Renal pelvis (tissue), 4 donors: ENCODE results near the gene SSPN. TPM values are rescaled to one million over a fixed set of nuclear protein-coding genes. Genes with fewer than 3 reads are reported as not detected.
A peak's percentile ranks its signal among the peaks of the same experiment; 100 is the strongest.
"Not testable (repeated sequence)": the region's sequence is repeated elsewhere in the genome, so short reads cannot be mapped to it uniquely, and the experiment has no call there.

ENCODE experiments used
- DNase-seq: peaks from one replicate; pipeline ENCODE4 v3.0.0-alpha.2; 2013
- polyA plus RNA-seq, 3 donors: library from polyadenylated mRNA; unstranded; fragments of 120-200 nt; gene quantifications; one replicate each; pipeline ENCODE4 v1.2.1, GENCODE V29; 2013; ENCODE audit not compliant: insufficient read length in 3 of 3

Gene SSPN
- polyA plus RNA-seq, 3 donors = 13.4 to 18.0 (median 14.3) TPM

DNA sequence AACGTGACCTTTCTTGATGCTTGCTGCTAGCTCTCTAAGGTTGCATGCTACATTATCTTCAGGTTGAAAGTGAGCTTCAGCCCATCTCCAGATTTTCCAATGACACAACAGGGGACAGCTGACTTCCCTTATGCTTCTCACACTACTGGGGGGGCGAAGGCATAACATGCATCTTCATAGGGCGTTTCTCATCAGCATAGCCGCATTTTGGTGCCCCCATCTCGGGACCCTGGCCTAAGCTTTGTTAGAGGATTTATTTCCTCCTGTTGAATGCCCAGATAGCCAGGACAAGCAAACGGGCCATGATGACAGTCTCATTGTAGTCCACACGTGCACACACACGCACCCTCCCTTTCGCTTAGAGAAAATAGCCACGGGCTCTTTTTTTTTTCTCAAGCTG is 30.7 kb downstream of the SSPN start:
- no peak for DNase-seq

DNA sequence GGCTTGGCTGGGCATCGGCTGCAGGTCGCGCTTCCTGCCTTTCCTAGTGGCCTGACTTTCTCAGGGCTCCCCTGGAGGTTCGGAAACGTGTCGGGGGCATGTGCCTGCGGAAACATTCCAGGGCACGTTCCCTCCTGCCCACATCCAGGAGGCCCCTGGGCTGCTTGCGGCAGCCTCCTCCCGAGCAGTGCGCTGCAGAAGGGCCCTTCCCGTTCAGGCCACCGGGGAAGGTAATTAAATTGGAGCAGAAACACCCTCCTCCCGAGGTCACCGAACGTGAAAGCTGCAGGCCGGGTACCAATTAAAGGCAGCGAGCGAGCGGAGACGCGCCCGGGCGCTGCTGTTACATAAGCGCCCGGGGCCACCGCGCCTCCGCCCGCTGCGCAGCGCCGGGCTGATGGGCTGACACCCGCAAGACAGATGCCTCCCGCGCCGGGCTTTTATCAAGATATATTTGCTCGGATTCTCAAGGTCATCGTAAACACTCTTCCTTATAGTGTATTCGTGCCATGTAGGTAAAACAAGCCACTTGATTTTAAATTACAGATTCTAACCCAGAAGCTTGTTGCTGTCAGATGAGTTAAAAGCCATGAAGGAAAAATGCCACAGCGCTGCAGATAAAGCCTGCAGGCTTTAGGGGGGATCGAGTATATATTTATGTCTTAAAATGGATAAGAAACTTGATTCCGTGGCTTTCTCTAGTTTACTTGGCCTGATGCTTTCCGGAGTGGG is 31.4 kb downstream of the SSPN start:
- no peak for DNase-seq

DNA sequence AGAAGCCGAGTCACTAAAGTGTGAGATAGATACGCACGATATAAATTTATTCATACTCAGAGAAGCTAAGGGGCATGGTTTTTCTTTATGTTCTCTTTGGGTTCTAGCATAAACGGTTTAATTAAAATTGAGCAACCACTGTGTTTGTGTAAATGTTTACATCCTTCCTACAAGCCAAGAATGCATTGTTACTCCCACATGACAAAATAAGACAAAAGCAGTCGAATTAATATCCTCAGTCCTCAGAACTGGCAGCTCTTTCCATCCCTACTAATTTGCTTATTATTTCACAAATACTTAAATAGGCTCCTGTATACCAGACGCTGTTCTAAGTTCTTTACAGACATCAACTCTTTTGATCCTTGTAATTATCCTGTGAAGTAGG is 32.0 kb downstream of the SSPN start:
- no peak for DNase-seq

DNA sequence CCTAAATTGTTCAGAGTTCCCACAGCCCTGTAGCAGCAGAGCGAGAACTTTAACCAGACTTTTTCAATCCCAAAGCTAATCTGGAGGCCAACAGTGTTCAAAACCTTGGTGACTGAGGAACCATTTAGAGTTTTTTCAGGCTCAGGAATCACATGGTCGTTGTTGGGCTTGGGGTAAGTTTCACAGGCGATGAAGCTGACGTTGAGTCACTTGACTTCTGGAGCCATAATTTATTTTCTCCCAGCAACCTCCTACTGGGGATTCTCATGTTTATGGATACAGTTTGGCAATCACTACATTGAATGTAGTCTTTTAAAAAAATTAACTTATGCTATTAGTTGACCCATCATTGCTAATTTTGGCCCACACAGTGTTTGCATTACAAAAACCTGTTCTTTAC is 34.5 kb downstream of the SSPN start:
- no peak for DNase-seq

DNA sequence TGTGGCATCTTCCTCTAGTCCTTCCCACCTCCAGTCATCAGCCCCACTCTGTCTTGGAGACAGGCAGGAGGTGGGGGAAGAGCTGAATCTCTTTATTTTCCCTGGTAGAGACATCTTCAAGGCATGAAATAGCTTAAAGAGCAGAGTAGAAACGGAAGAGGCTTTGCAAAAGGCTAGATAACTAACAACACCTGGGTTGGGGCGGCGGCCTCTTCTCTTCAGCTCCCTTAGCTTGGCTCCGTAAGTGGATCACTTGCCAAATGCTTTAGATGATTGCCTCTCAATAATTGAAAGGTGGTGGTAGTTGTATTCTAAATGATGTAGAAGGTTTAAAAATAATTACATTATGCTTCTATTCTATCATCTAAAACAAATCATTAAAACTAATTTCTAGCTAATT is 36.1 kb downstream of the SSPN start:
- DNase-seq = no peak

DNA sequence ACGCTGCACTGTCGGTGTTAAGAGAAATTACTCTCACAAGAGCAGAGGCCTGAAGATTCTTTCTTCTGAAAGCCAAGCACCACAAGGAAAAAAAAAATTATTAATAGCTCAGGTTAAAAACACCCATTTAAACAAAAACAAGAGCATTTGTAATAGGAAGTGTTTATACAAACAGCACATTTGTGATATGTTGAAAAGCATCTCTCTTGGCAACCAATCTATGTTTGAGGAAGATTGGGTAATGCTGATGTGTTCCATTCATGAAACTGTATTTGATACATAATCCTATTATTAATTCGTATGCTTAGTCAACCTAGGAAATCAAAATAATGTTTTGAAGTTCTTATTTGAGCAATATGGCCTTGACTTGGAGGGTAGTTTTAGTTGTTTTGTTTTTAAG is 36.5 kb downstream of the SSPN start:
- no peak for DNase-seq

DNA sequence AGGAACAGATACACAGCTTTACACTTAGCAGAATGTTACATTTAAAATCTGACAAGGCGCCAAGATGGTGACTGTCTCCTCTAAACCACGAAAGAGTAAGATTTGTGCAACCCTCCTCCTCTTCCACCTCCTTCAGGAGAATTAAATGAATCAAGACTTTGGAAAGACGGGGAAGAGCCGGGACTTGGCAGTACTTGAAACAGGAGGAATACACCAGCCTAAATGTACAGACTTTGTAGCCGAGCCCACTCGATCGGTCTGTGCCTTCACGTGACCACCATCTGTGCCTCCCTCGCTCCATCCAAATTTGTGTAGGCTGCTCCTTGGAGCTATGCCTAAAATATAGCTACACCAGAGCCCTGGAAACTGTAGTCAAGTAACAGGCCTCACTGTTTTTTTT is 38.3 kb downstream of the SSPN start:
- DNase-seq = no peak

DNA sequence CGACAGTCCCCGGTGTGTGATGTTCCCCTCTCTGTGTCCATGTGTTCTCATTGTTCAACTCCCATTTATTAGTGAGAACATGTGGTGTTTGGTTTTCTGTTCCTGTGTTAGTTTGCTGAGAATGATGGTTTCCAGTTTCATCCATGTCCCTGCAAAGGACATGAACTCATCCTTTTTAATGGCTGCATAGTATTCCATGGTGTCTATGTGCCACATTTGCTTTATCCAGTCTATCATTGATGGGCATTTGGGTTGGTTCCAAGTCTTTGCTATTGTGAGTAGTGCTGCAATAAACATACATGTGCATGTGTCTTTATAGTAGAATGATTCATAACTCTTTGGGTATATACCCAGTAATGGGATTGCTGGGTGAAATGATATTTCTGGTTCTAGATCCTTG is 40.1 kb downstream of the SSPN start:
- not testable (repeated sequence) for DNase-seq

DNA sequence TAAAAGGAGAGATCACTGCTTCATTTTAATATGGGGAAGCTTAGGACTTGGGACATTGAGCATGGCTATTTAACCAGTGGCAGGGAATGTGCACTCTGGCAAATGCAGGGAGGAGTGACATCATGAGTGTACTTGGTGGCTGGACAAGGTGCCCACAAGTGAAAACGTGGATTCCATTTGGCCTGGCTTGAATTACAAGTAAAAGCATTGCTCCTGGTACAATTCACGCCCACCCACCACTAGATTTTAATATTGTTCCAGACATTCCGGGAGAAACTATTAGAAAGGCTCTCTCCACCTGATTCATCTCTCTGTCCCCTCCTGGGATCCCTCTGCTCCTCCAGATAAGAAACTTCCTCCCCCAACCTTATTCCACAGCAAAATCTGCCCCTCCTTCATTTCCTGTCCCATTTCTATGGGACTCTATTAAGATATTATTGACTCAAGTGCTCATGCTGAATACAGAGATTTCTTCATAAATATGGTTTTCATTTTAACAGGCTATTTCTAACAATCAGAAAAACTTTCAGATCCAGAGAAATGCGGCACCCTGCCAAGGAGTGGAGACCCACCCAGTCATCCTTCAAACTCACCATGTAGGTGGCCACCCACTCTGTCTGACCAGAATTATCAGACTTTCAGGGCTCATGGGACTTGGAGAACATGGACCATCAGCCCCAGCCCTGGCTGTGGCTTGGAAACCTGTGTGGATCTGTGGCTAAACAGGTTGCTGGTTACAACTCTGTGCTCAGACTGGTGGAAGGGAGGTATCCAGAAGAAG is 43.2 kb downstream of the SSPN start:
- DNase-seq = no peak

DNA sequence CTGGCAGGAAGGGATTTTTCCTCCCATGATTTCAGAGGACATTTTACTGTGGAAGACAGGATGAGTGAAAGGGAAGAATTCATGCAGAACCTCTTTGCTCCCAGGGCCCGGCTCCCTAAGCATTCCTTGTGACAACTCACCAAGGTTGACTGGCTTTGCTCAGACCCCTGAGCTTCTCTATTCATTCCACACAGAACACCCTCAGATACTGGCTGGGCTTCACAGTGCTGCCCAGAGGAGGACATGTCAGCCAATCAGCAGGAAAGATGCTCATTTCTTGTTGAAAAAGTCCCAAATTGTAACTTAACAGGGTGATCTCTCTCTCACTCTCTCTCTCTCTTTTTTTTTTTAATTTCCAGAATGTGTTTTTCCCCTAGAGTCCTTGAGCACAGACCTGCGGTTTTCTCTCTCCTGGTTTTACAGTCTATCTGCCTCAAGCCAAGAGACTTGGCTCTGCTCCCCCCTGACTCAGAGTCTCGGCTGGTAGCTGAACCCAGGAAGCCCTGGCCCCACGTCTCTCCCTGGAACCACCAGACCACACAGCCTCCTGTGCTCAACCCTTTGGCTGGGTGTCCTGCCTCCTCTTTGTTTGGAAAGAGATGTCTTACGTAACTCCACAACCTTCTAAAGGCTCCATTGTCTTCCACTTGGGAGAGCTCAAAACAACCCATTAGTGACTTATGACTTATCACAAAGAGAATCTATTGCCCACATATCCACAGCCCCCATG is 43.9 kb downstream of the SSPN start:
- peak; percentile 30 for DNase-seq

DNA sequence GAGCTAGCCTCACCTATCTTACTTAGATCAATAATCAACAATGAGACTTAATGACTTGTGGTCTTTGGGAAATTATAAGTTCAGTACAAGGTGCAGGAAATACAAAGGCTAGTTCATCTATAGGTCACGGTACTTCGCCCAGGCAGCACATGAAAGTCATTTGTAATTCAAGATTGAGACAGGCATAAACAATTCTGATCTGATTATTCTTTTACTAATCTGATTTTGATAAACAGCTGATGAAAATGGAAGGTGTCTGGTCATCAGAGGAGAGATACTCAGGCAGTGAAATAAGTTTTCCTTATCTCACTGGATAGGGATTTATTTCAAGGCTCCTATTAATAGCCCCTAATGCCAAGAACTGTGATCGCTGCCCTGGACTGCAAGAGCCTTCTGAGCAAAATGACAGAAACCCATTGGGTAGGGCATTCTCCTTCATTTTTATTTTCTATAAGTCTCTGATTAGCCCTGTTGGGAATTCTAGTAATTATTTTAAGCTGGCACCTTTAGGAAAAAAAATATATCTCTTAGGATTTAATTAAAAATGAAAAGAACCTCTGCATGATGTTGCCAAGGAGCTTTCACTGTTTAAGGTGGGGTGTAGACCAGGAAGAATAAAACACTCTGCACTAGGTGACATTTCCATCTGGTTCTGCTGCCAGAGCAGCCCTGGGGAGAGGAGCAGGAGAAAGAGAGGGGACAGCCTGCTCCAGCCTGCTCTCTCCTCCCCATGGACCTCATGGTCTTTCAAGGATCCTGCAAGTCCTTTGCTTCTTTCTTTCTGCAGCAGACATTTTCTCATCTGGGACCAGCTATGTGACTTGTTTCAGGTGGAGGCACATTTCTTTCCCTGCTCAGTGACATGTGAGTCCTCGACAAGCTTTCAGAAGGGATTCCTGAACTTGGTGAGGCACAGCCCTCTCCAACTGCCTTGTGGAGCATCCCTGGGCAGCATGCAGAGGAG is 44.8 kb downstream of the SSPN start:
- no peak for DNase-seq

DNA sequence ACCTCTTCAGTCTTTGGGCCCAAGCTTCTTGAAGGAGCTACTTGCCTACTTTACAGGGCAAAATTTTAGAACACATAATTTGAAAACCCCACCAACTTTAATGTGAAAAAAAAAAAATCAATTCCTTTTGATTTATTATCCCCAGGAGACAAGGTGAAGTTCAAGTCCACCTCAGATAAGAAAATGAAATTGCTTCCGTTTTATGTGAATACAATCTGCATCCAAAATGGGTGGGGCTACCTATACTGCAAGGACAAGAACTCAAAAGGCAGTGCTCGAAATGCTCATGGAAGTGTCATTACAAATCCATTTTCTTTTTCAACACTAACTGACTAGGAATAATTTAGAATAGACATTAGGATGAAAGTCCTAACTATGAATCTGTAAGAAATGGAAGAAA is 45.7 kb downstream of the SSPN start:
- no peak for DNase-seq

DNA sequence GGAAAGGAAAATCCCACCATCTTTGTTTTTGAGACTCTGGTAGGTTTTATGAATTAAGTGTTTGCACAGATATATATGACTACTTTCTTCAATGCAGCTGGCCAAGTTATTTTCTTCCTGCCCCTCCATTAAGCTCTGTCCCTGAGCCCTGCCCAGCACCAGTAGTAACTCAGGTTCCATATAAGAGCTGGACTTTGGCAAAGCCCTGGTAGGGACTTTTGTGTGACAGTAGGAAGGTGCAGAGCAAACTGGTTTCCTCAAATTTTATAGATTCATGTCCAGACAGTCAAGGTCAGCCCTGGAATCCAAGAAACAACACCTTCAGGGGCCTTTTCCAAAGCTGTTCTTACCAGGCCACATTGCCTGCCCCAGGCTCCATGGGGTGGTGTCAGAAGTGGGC is 47.3 kb downstream of the SSPN start:
- DNase-seq = no peak

DNA sequence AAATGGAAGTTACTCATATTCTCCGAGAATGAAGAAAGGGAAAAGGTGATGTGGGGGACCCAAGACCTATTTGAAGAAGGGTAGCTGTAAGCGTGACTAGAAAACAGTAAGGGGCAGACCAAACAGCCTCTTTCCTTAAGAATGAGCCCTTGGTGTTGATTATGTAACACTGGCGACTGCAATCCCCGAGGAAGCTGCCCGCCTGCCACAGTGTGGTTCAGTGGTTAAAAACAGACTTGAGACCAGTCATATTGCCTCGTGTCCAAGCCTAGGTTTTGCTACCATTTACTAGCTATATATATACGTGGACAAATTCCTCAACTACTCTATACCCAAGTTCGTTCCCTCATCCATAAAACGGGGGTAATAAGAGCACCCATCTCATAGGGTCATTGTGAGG is 49.1 kb downstream of the SSPN start:
- no peak for DNase-seq

DNA sequence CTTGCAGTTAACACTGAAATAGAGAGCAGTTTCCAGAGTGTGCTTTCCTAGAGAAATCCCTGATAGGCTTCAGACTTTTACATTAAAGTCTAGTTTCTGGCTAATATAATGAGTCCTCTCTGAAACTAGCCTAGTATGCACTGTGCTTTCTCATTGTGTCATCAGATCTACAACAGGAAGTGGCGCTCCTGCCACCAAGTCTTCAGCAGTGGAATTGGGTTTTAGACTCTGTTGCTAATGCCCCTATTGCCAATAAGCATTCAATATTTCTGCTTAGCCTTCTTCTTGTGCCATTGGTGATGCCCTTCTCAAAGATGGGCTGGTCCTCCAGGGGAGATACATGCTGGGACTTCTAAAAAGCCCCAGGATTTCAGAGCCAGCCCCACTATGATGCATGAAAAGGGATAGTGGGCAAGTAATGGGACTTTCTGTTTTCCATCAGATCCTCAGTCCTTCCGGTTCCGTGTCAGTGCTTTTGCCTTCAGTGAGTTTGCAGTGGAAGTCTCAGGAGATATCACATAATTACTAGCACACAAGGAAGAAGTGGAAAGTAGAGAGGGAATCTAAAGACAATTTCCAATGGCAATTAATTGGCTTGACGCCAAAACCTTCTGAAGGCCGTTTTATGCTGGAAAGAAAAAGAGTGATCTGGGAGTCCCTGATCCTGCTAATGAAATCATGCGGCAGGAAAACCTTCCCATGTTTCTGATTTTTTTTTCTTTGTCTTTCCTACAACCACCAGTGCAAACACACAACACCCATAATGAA is 50.0 kb downstream of the SSPN start:
- DNase-seq = no peak

DNA sequence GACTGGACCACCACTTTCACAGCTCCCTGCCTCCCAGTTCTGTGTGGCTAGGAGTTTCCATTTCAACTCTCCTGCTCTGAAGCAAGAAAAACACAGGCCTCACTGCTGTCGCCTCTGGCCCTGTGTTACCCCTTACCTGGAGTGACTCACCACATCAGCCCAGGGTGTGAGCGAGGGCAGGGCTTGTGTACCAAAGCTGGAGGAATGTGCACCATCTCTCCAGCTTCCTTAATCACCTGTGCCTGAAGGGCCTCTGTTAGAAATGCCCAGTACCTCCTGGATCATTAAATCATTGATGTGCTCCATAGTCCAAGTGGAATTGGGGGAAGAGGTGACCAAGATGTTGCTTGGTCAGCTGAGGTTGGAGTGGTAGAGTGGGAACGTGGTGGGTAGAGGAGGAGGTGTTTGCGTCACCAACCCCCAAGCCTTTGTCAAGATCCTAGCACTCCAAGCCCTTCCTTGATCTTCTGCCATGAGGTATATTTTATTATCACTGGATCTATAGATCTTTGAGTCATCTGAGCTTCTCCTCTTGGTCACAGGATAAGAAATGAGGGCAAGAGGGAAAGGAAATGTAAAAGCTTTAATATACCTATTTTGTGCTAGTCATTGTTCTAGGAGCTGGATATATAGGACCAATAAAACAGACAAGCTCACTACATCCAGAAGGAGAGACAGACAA is 51.3 kb downstream of the SSPN start:
- no peak for DNase-seq

DNA sequence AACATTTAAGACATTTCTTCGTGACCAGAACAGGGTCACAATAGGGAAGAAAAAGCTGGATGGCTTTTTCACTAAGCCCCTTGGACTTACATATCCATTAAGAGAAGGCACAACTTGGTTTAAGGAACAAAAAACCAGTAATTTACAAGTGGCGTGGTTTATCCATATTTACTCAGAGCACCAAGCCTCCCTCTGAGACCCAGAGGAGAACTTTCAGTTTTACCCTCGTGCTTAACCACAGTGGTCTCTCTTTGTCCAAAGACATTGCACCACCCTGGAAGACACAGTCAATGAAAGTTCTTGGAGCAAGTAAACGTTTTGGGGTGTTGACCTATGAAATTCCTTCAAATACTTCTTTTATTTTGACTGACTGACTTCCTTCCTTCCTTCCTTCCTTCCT is 52.5 kb downstream of the SSPN start:
- DNase-seq = no peak

DNA sequence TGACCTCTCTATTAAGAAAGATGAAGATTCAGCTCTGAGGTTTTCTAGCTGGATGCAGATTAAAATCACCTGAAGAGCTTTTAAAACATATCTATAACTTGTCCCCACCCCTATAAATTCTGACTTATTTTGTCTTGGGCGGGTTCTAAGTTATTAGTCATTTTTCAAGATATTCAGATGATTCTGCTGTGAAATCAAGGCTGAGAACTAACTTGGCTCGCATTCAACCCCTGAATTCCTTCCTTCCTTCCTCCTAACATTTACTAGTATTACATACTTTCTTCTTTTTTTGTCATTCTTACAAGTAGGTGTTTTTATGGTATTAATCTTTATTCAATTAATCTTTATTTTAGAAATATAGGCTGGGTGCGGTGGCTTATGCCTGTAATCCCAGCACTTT is 55.4 kb downstream of the SSPN start:
- DNase-seq = no peak

DNA sequence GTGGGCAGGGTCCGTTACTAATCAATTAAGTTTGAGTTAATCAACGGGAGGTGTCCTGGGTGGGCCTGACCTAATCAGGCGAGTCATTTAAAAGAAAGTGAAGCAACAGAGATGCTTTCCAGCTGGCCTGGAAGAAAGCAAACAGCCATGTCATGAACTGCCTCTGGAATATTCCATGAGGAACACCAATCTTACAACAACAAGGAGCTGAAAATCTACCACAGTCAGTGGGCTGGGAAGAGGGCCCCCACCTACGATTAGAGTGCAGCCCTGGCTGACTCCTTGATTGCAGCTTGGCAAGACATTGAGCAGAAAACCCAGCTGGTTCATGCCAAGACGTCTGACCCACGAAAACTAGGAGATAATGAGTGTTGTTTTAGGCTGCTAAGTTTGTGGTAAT is 56.2 kb downstream of the SSPN start:
- DNase-seq = no peak

DNA sequence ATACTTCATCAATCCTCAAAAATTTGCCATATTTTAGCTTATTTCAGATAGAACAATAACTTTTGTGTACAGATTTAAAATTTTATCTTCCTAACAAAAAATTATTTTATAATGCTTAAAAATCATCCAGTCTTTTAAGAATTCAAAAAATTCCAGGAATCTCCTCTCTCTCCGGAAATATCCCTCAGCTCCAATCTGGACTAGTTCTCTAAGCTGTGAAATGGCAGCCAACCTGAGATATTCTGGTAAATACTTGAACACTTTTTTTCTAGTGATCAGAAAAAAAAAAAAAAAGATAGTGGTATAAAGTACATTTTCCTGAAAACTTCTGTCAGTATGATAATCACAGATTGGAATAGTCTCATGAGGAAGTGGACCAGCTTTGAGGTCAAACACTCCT is 57.6 kb downstream of the SSPN start:
- DNase-seq = no peak
